ENCODE results near the gene CC2D2A.

- TF ChIP-seq, protein P1, sequence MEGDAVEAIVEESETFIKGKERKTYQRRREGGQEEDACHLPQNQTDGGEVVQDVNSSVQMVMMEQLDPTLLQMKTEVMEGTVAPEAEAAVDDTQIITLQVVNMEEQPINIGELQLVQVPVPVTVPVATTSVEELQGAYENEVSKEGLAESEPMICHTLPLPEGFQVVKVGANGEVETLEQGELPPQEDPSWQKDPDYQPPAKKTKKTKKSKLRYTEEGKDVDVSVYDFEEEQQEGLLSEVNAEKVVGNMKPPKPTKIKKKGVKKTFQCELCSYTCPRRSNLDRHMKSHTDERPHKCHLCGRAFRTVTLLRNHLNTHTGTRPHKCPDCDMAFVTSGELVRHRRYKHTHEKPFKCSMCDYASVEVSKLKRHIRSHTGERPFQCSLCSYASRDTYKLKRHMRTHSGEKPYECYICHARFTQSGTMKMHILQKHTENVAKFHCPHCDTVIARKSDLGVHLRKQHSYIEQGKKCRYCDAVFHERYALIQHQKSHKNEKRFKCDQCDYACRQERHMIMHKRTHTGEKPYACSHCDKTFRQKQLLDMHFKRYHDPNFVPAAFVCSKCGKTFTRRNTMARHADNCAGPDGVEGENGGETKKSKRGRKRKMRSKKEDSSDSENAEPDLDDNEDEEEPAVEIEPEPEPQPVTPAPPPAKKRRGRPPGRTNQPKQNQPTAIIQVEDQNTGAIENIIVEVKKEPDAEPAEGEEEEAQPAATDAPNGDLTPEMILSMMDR (IDR thresholded peaks at IDR 0.05 in 2 of 3, conservative IDR thresholded peaks at IDR 0.05 in 1 of 3; ENCODE audit: borderline replicate concordance in 1 of 3, insufficient read depth in 1 of 3, low read depth in 2 of 3, low read length in 2 of 3) = no peak
- no peak for TF ChIP-seq EGR1 (IDR thresholded peaks at IDR 0.05; ENCODE audit: low read depth)
- TF ChIP-seq YY1 (IDR thresholded peaks at IDR 0.05; ENCODE audit: extremely low read depth, insufficient replicate concordance, low read depth, low read length) = no peak
- TF ChIP-seq POLR2A (IDR thresholded peaks at IDR 0.05; ENCODE audit: borderline replicate concordance, extremely low read depth, insufficient read depth, insufficient read length) = no peak
- TF ChIP-seq SIN3A (IDR thresholded peaks at IDR 0.05; ENCODE audit: low read depth) = no peak
- no peak for TF ChIP-seq EZH2 (IDR thresholded peaks at IDR 0.05)
- TF ChIP-seq MAX (IDR thresholded peaks at IDR 0.05) = no peak
- TF ChIP-seq EZH2phosphoT487 (IDR thresholded peaks at IDR 0.05; ENCODE audit: borderline replicate concordance) = no peak
- no peak for TF ChIP-seq ATF3 (IDR thresholded peaks at IDR 0.05)
These were observed 72.3 kb downstream of the CC2D2A start for GRCh38 chr4:15541941-15542340.
